ENCODE data around the gene PLCL2.

DNA sequence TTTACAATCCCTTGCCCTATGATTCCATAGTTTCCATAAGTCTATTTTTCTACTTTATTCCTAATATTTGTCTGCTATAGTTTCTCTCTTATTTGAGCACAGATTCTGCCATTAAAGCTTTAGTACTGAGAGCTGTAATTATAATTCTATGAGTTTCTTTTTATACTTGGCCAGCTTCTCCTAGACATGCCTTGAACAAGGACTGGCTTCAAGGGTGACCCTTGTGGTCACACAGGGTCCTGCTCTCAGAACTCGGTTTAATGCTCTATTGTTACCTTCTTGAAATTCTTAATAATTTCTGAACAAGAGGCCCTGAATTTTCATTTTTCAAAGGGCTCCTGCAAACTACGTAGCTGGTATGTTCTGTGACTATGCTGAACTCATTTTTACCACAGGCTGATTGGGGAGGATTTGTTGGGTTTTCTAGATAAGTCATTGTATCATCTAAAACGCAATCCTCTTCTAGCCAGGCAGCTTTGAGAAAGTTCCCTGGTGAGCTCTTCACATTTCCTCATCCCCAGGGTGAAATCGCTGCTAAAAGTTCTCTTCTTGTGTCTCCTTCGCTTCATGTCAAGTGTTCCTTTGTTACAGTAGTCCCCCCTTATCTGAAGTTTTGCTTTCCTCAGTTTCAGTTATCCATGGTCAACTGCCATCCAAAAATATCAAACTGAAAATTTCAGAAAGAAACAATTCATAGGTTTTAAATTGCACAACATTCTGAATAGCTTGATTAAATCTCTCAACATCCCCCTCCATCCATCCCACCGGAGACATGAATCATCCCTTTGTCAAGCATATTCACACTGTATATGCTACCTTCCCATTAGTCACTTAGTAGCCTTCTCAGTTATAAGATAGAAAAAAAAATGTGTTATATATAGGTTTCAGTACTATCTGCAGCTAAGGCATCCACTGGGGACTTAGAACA is 12.6 kb upstream of the PLCL2 start:
- TF ChIP-seq, protein P1, sequence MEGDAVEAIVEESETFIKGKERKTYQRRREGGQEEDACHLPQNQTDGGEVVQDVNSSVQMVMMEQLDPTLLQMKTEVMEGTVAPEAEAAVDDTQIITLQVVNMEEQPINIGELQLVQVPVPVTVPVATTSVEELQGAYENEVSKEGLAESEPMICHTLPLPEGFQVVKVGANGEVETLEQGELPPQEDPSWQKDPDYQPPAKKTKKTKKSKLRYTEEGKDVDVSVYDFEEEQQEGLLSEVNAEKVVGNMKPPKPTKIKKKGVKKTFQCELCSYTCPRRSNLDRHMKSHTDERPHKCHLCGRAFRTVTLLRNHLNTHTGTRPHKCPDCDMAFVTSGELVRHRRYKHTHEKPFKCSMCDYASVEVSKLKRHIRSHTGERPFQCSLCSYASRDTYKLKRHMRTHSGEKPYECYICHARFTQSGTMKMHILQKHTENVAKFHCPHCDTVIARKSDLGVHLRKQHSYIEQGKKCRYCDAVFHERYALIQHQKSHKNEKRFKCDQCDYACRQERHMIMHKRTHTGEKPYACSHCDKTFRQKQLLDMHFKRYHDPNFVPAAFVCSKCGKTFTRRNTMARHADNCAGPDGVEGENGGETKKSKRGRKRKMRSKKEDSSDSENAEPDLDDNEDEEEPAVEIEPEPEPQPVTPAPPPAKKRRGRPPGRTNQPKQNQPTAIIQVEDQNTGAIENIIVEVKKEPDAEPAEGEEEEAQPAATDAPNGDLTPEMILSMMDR (IDR thresholded peaks at IDR 0.05; ENCODE audit: low read depth, low read length) = no peak
- TF ChIP-seq POLR2A (IDR thresholded peaks at IDR 0.05; ENCODE audit: extremely low read depth, insufficient read length) (no peak), MYC (IDR thresholded peaks at IDR 0.05; ENCODE audit: low read depth, low read length) (no peak)

All from NB4 (cell line).